ENCODE results near the gene CD244. TPM values are rescaled to one million over a fixed set of nuclear protein-coding genes. Genes with fewer than 3 reads are reported as not detected.

Gene CD244
- total RNA-seq, 5 donors from 2014 or later (not counting 1 experiment from before 2014, with no cell fraction given) = 1.1 to 12.4 (median 2.9) TPM

Other genes starting within 250 kb of the CD244 start
- 10 to 100 TPM; 19.4 to 38.7 (median 30.7) TPM for gene SLAMF1, start 215.8 kb downstream of the CD244 start, total RNA-seq
- 100 to 1,000 TPM; 249 to 393 (median 273) TPM for gene CD48, start 151.1 kb downstream of the CD244 start, total RNA-seq
- gene SLAMF7, start 123.6 kb downstream of the CD244 start, total RNA-seq = 10 to 100 TPM in 4 of 5 donors, 1 to 10 TPM in 1; 9.5 to 32.0 (median 25.5) TPM
- gene LY9, start 66.7 kb downstream of the CD244 start, total RNA-seq = 100 to 1,000 TPM in 3 of 5 donors, 10 to 100 TPM in 2; 95.4 to 127 (median 101) TPM
- gene ITLN1, start 22.3 kb upstream of the CD244 start, total RNA-seq = not detected
- not detected for gene ITLN2, start 91.9 kb upstream of the CD244 start, total RNA-seq
- gene F11R, start 158.3 kb upstream of the CD244 start, total RNA-seq = 10 to 100 TPM; 14.6 to 21.0 (median 18.7) TPM
- gene TSTD1, start 176.1 kb upstream of the CD244 start, total RNA-seq = 100 to 1,000 TPM in 2 of 5 donors, 10 to 100 TPM in 3; 39.9 to 130 (median 94.8) TPM
- 10 to 100 TPM; 65.4 to 96.1 (median 92.2) TPM for gene USF1, start 183.1 kb upstream of the CD244 start, total RNA-seq
- 100 to 1,000 TPM; 193 to 299 (median 279) TPM for gene ARHGAP30, start 207.0 kb upstream of the CD244 start, total RNA-seq
- under 1 TPM in 1 of 5 donors, not detected in 4; 0.06 TPM for gene NECTIN4, start 226.7 kb upstream of the CD244 start, total RNA-seq
- 1 to 10 TPM in 1 of 5 donors, under 1 TPM in 2, not detected in 2; 0.82 to 1.6 (median 0.86) TPM for gene KLHDC9, start 235.5 kb upstream of the CD244 start, total RNA-seq

Data from T-cell (primary cell).